ENCODE measurements around the gene TRIM15. TPM values are rescaled to one million over a fixed set of nuclear protein-coding genes. Genes with fewer than 3 reads are reported as not detected.
"Not testable (repeated sequence)": the region's sequence is repeated elsewhere in the genome, so short reads cannot be mapped to it uniquely, and the experiment has no call there.

TRIM15 gene
- polyA plus RNA-seq, 1 experiment = not detected

DNA sequence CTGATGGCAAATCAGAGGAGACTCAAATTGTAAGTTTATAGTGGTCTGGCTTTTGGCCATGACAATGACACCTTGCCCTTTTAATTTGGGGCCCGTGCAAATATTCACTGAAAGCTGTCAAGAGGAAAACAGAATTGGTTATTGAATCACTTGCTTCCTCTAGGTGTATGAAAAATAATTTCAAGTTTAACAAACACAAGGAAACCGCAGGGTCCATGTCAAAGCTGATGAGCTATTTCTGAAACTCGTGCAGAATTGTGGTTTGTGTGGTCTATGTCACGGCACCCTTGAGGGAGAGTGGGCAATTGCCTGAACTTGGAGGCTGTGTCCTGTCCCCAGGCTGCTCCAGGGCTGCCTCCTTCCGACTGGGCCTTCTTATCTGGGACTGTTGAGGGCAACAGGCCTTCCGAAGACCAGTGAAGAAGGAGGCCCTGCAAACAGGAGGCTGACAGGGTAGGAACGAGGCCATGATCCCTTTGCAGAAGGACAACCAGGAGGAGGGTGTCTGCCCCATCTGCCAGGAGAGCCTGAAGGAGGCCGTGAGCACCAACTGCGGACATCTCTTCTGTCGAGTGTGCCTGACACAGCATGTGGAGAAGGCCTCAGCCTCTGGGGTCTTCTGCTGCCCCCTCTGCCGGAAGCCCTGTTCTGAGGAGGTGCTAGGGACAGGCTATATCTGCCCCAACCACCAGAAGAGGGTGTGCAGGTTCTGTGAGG is 26.6 kb upstream of the TRIM15 start:
- peaks cover 9% of the 10 kb centered on the region for H3K27me3 ChIP-seq (ENCODE audit: control insufficient read depth, insufficient read depth, low read length)
- ChIA-PET CTCF (interaction anchor here (2.3 kb wide), 1 partner anchor 33 kb away, joined by 13 read pairs; no protein-coding TSS in a partner anchor), POLR2A (no interaction called here)
- no peak overlapping the region for H3K4me3 ChIP-seq (ENCODE audit: low read depth, low read length)
- no peak for DNase-seq (ENCODE audit: low read depth)
- TF ChIP-seq, protein P1, sequence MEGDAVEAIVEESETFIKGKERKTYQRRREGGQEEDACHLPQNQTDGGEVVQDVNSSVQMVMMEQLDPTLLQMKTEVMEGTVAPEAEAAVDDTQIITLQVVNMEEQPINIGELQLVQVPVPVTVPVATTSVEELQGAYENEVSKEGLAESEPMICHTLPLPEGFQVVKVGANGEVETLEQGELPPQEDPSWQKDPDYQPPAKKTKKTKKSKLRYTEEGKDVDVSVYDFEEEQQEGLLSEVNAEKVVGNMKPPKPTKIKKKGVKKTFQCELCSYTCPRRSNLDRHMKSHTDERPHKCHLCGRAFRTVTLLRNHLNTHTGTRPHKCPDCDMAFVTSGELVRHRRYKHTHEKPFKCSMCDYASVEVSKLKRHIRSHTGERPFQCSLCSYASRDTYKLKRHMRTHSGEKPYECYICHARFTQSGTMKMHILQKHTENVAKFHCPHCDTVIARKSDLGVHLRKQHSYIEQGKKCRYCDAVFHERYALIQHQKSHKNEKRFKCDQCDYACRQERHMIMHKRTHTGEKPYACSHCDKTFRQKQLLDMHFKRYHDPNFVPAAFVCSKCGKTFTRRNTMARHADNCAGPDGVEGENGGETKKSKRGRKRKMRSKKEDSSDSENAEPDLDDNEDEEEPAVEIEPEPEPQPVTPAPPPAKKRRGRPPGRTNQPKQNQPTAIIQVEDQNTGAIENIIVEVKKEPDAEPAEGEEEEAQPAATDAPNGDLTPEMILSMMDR (IDR thresholded peaks at IDR 0.05; ENCODE audit: insufficient read depth, low read depth, low read length) = no peak
- H3K36me3 ChIP-seq (ENCODE audit: control insufficient read depth, insufficient read depth, low read length) = no peaks in the 10 kb centered on the region

DNA sequence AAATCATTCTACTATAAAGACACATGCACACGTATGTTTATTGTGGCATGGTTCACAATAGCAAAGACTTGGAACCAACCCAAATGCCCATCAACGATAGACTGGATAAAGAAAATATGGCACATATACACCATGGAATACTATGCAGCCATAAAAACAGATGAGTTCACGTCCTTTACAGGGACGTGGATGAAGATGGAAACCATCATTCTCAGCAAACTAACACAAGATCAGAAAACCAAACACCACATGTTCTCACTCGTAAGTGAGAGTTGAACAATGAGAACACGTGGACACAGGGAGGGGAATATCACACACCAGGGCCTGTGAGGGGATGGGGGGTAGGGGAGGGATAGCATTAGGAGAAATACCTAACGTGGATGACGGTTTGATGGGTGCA is 23.1 kb upstream of the TRIM15 start:
- H3K36me3 ChIP-seq (ENCODE audit: control insufficient read depth, insufficient read depth, low read length); DNase-seq (ENCODE audit: low read depth); POLR2A ChIA-PET; CTCF ChIA-PET; H3K4me3 ChIP-seq (ENCODE audit: low read depth, low read length): not testable (repeated sequence)
- peaks cover 13% of the 10 kb centered on the region for H3K27me3 ChIP-seq (ENCODE audit: control insufficient read depth, insufficient read depth, low read length)

DNA sequence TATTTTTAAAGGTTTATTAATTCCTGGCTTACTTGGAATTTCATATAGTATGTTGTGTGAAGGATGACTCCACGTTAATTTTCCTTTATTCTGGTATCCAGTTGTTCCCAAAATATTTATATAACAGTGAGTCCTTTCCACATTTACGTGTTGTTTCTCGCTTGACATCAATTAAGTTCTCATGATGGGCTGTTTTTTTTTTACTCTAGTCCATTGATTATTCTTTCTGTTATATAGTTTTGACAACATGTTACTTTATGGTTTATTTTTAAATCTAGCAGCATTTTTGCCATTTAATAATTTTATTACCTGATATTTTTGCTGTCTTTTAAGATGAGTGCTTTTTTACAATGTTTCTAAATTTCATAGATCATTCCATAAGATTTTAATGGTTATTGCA is 20.7 kb upstream of the TRIM15 start:
- TF ChIP-seq, protein P1 (IDR thresholded peaks at IDR 0.05; ENCODE audit: insufficient read depth, low read depth, low read length) = no peak
- no peak for DNase-seq (ENCODE audit: low read depth)
- peaks cover 12% of the 10 kb centered on the region for H3K27me3 ChIP-seq (ENCODE audit: control insufficient read depth, insufficient read depth, low read length)
- no peak overlapping the region for H3K4me3 ChIP-seq (ENCODE audit: low read depth, low read length)
- H3K36me3 ChIP-seq (ENCODE audit: control insufficient read depth, insufficient read depth, low read length) = no peaks in the 10 kb centered on the region
- POLR2A ChIA-PET = no interaction called here
- CTCF ChIA-PET = interaction anchor here (0.7 to 1.0 kb wide), 2 partner anchors 11 to 39 kb away, joined by 3 to 4 read pairs; no protein-coding TSS in a partner anchor

DNA sequence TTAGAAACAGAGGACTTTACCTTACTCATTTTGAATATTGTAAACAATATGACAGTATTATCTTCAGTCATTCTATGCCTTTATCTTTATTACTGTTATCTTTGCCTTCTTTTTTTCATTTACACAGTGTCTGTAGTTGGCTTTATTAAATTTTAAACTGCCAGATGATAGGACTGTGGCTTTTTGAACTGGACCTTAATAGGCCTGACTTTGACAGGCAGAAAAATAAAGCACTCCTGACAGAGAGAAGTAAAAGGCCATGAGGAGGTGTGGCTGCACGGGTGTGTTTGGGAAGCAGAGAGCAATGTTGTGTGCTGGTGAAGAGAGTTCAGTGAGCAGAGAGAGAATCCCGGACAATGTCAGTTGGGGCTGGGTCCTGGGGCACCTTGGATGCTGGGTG is 19.6 kb upstream of the TRIM15 start:
- peaks cover 12% of the 10 kb centered on the region for H3K27me3 ChIP-seq (ENCODE audit: control insufficient read depth, insufficient read depth, low read length)
- no peak for DNase-seq (ENCODE audit: low read depth)
- no peaks in the 10 kb centered on the region for H3K36me3 ChIP-seq (ENCODE audit: control insufficient read depth, insufficient read depth, low read length)
- ChIA-PET CTCF (interaction anchor here (1.0 to 3.4 kb wide), 2 partner anchors 12 to 40 kb away, joined by 4 to 21 read pairs; no protein-coding TSS in a partner anchor), POLR2A (interaction anchor here (0.6 kb wide), 1 partner anchor 105 kb away, joined by 3 read pairs; no protein-coding TSS in a partner anchor)
- no peak overlapping the region for H3K4me3 ChIP-seq (ENCODE audit: low read depth, low read length)
- TF ChIP-seq, protein P1 (IDR thresholded peaks at IDR 0.05; ENCODE audit: insufficient read depth, low read depth, low read length) = no peak

DNA sequence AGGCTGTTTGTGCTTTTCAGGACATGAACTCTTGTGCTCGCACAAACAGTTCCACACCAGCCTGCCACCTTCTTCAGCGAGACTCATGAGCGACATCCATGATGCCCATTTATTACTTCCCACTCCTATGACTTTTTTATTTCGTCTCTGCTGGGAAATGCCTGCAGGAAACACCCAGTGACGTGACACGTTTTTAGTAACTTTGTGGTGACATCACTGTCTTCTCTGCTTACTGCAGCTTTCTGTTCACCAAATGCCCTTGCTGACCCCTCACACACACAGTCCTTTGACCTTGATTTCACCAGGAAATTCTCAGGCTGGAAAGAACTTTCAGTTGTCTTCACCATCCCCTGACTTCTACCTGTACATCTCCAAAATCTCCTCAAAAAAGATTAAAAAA is 18.5 kb upstream of the TRIM15 start:
- POLR2A ChIA-PET = no interaction called here
- CTCF ChIA-PET = interaction anchor here (1.0 to 3.4 kb wide), 2 partner anchors 10 to 13 kb away, joined by 3 to 21 read pairs; no protein-coding TSS in a partner anchor
- H3K27me3 ChIP-seq (ENCODE audit: control insufficient read depth, insufficient read depth, low read length) = peaks cover 12% of the 10 kb centered on the region

More for the DNA sequence above, 18.5 kb upstream of the TRIM15 start:
- Histone ChIP-seq H3K36me3 (ENCODE audit: control insufficient read depth, insufficient read depth, low read length) (no peaks in the 10 kb centered on the region), H3K4me3 (ENCODE audit: low read depth, low read length) (no peak overlapping the region)
- DNase-seq (ENCODE audit: low read depth) = no peak
- TF ChIP-seq, protein P1 (IDR thresholded peaks at IDR 0.05; ENCODE audit: insufficient read depth, low read depth, low read length) = no peak
